Nephron (organoid): ENCODE results near the gene COL6A5.

Experiments
- H3K27ac Mint-ChIP-seq, 3 experiments: 2 replicates each; pipeline ENCODE4 v1.8.0; 2020; ENCODE audit warnings: mixed read lengths in 3 of 3, mild to moderate bottlenecking in 2 of 3, moderate library complexity in 1 of 3
- H3K27me3 Mint-ChIP-seq: 2 replicates; pipeline ENCODE4 v1.8.0; 2021; ENCODE audit warnings: low read depth, mild to moderate bottlenecking, moderate library complexity, mixed read lengths
- H3K36me3 Mint-ChIP-seq: 2 replicates; pipeline ENCODE4 v1.8.0; 2020; ENCODE audit warnings: low read depth, mixed read lengths
- H3K4me1 Mint-ChIP-seq: 2 replicates; pipeline ENCODE4 v1.8.0; 2020; ENCODE audit warnings: mixed read lengths
- H3K4me3 Mint-ChIP-seq, 3 experiments: 2 replicates each; pipeline ENCODE4 v1.8.0; 2020; ENCODE audit warnings: mild to moderate bottlenecking in 3 of 3, mixed read lengths in 3 of 3, moderate library complexity in 2 of 3
- H3K9me3 Mint-ChIP-seq: 2 replicates; pipeline ENCODE4 v1.8.0; 2020; ENCODE audit warnings: mixed read lengths
- TF ChIP-seq, protein P1 (sequence below), 3 experiments: fragments of 200-600 bp; sonication (generic); IDR thresholded peaks; one replicate each; pipeline ENCODE4 v1.5.0; 2021; ENCODE audit warnings: antibody characterized with exemption in 3 of 3; ENCODE audit not compliant: unreplicated experiment in 3 of 3

COL6A5 gene

DNA sequence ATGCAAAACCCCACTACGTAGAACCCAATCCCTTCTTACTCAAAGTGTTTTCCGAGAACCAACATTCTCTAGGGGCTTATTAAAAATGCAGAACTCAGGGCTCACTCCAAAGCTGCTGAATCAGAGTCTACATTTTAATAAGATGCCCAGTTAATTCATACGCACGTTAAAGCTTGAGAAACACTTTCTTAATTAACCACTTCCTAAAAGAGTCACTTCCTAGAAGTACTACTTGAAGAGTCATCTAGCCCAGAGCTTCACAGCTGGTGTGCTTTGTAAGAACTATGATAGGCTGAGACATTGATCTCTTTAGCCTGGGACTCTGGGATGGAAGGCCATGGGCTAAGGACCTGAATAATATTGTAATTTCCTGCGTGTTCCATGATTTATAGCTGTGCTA, 9.0 kb downstream of the COL6A5 start:
- H3K4me3 Mint-ChIP-seq: no peak overlapping the region
- H3K9me3 Mint-ChIP-seq: peaks cover 5% of the 10 kb centered on the region
- H3K36me3 Mint-ChIP-seq: no peaks in the 10 kb centered on the region
- TF ChIP-seq, protein P1, sequence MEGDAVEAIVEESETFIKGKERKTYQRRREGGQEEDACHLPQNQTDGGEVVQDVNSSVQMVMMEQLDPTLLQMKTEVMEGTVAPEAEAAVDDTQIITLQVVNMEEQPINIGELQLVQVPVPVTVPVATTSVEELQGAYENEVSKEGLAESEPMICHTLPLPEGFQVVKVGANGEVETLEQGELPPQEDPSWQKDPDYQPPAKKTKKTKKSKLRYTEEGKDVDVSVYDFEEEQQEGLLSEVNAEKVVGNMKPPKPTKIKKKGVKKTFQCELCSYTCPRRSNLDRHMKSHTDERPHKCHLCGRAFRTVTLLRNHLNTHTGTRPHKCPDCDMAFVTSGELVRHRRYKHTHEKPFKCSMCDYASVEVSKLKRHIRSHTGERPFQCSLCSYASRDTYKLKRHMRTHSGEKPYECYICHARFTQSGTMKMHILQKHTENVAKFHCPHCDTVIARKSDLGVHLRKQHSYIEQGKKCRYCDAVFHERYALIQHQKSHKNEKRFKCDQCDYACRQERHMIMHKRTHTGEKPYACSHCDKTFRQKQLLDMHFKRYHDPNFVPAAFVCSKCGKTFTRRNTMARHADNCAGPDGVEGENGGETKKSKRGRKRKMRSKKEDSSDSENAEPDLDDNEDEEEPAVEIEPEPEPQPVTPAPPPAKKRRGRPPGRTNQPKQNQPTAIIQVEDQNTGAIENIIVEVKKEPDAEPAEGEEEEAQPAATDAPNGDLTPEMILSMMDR (IDR thresholded peaks at IDR 0.05; ENCODE audit: unreplicated experiment in 3 of 3): no peak
- H3K27ac Mint-ChIP-seq: no peak overlapping the region
- H3K27me3 Mint-ChIP-seq: peaks cover 8% of the 10 kb centered on the region
- H3K4me1 Mint-ChIP-seq: no peaks in the 10 kb centered on the region

DNA sequence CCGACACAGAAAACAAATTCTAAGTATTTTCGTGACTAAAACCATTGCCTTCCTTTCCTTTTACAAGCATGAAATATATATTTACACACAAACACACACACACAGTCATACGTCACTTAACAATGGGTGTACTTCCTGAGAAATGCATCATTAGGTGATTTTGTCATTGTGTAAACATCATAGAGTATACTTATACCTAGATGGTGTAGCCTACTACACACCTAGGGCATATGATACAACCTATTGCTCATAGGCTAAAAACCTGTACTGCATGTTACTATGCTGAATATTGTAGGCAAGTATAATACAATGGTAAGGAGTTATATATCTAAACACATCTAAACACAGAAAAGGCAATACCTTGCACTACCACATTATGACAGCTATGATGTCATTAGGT, 28.6 kb downstream of the COL6A5 start:
- TF ChIP-seq, protein P1 (IDR thresholded peaks at IDR 0.05; ENCODE audit: unreplicated experiment in 3 of 3): no peak
- Mint-ChIP-seq H3K36me3 (no peaks in the 10 kb centered on the region), H3K27ac (no peak overlapping the region), H3K4me1 (no peaks in the 10 kb centered on the region), H3K27me3 (peaks cover 4% of the 10 kb centered on the region), H3K9me3 (peaks cover 5% of the 10 kb centered on the region), H3K4me3 (no peak overlapping the region)

DNA sequence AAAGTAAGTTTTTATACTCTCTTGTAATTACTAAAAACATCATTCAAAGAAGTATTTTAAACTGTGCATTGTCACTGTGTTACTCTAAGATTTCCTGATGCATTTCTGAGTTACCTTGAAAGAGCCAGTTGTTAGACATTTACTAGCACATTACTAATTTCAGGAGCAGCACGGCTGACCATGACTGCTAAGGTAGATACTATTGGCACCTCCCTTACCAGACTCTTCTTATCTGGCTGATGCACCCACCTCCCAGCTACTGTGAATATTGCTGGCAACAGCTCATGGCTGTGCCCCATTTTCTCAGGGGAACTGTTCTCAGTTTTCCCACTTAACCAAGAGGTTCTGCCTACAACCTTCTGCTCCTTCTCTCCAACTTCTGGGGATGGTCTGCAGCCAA, 29.4 kb downstream of the COL6A5 start:
- no peak overlapping the region for H3K4me3 Mint-ChIP-seq
- TF ChIP-seq, protein P1 (IDR thresholded peaks at IDR 0.05; ENCODE audit: unreplicated experiment in 3 of 3): no peak
- no peak overlapping the region for H3K27ac Mint-ChIP-seq
- H3K9me3 Mint-ChIP-seq: peaks cover 5% of the 10 kb centered on the region
- H3K4me1 Mint-ChIP-seq: no peaks in the 10 kb centered on the region
- peaks cover 4% of the 10 kb centered on the region for H3K27me3 Mint-ChIP-seq
- no peaks in the 10 kb centered on the region for H3K36me3 Mint-ChIP-seq

DNA sequence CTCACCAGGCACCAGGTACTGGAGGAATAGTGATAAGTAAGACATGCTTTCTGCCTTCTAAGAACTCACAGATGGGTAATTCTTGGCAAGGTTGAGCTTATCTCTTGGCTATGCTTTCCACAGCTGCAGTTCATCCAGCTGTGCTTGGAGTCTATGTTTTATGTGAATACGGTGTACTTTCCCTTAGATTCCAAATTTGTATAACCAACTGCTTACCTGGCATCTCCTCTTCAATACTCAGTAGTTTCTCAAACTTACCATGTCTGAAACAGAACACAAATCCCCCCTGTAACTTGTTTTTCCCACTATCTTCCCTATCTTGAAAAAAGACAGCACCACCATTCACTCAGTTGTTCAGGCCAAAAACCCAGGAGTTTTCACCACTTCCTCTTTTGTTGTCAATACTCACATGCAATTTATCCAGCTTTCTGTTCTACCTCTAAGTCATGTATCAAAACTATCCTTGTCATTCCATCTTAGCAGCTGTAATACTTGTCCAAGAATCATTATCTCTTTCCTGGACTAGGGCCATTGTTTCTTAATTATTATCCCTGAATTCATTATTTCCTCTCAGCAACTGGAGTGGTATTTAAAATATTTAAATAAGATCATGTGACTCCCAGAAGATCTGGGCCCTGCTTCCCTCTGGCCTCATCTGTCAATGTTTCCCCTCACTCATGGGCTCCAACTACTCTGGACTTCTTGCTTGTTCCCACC, 32.6 kb downstream of the COL6A5 start:
- H3K9me3 Mint-ChIP-seq: peaks cover 5% of the 10 kb centered on the region
- H3K27me3 Mint-ChIP-seq: peaks cover 4% of the 10 kb centered on the region
- TF ChIP-seq, protein P1 (IDR thresholded peaks at IDR 0.05; ENCODE audit: unreplicated experiment in 3 of 3): no peak

DNA sequence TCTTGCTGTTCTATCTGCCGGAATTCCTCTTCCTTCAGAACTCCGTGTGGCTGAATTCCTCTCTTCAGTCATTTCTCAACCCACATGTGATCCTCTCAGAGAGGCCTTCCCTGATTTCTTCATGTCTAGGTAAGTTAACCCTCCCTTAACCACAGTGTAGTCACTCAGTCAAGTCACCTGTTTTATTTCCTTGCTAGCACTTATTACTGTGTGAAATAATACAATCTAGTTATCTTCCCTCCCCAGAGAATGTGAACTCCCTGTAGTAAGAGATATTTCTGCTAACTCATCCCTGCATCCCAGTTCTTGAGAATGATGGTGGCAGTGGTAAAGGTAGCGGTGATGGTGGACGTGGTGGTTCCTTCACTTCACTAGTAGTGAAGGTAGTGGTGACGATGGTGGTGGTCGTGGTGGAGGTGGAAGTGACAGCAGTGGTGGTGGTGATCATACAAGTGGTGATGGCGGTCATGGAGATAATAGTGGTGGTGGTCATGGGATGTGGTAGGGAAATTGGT, 33.3 kb downstream of the COL6A5 start:
- Mint-ChIP-seq H3K9me3 (peaks cover 5% of the 10 kb centered on the region), H3K36me3 (no peaks in the 10 kb centered on the region), H3K4me1 (no peaks in the 10 kb centered on the region), H3K4me3 (no peak overlapping the region), H3K27me3 (peaks cover 4% of the 10 kb centered on the region), H3K27ac (no peak overlapping the region)
- TF ChIP-seq, protein P1 (IDR thresholded peaks at IDR 0.05; ENCODE audit: unreplicated experiment in 3 of 3): no peak

More for the DNA sequence above, 32.6 kb downstream of the COL6A5 start:
- Mint-ChIP-seq H3K4me1 (no peaks in the 10 kb centered on the region), H3K27ac (no peak overlapping the region), H3K4me3 (no peak overlapping the region), H3K36me3 (no peaks in the 10 kb centered on the region)

DNA sequence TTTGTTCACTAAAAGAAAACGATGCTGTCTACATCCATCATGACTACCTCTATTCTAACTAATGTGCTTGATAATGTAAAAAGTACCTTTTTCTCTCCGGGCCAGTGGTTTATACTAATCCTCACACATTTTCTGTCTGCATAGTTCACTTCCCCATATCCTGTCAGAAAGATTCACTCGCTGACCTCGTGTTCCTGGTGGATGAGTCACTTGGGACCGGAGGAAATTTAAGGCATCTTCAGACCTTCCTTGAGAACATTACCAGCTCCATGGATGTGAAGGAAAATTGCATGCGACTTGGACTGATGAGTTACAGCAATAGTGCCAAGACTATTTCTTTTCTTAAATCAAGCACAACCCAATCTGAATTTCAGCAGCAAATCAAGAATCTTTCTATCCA, 33.8 kb downstream of the COL6A5 start:
- H3K9me3 Mint-ChIP-seq: peaks cover 5% of the 10 kb centered on the region
- no peaks in the 10 kb centered on the region for H3K36me3 Mint-ChIP-seq
- no peak overlapping the region for H3K4me3 Mint-ChIP-seq
- H3K4me1 Mint-ChIP-seq: no peaks in the 10 kb centered on the region
- no peak overlapping the region for H3K27ac Mint-ChIP-seq
- TF ChIP-seq, protein P1 (IDR thresholded peaks at IDR 0.05; ENCODE audit: unreplicated experiment in 3 of 3): no peak
- H3K27me3 Mint-ChIP-seq: peaks cover 4% of the 10 kb centered on the region
